ENCODE results near the gene HOGA1. TPM values are rescaled to one million over a fixed set of nuclear protein-coding genes. Genes with fewer than 3 reads are reported as not detected.

The HOGA1 gene
- total and polyA plus RNA-seq, 2 of the 13 experiments (the other 11 are each of a cell fraction or from before 2014, with no cell fraction given) = 7.6 to 19.5 TPM

DNA sequence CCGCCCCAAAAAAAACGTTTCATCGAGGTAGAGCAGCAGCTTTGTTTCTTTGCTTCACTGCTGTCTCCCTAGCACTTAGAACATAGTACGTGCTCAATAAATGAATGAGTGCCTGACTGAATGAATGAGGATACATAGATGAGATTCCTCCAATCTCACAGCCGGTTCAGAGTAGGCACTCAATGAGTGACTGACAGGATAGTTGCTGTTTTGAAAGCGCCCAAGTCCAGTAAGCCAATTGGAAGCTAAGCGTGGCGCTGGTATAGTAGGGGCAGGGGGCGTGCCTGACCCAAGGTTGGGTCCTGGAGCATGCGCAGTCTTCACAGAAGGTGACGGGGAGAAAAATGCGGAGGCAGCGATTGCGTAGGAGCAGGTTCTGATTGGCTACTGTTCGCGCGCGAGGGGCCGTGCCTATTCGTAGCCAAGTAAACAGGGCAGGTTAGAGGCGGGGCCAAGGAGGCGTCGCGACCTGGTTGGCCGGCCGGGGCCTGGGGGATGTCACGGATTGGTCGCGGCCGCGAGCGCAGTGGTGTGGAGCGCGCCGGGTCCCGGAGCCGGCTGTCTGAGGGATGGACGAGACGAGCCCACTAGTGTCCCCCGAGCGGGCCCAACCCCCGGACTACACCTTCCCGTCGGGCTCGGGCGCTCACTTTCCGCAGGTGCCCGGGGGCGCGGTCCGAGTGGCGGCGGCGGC, 56.1 kb downstream of the HOGA1 start, which contains the start of gene PI4K2A (continued):
- TF ChIP-seq IRF2 (CRISPR knock-in tag; IDR thresholded peaks at IDR 0.05) (peak; percentile 46; the same call in 1 of the 2 replicates), ZNF333 (CRISPR knock-in tag; IDR thresholded peaks at IDR 0.05; ENCODE audit: borderline replicate concordance) (no peak), PRPF4 (IDR thresholded peaks at IDR 0.05; ENCODE audit: low read depth, low read length, poor library complexity, severe bottlenecking) (no peak), ZNF33B (CRISPR knock-in tag; IDR thresholded peaks at IDR 0.05) (no peak), ATM (IDR thresholded peaks at IDR 0.05; ENCODE audit: borderline replicate concordance) (no peak), TOE1 (CRISPR knock-in tag; IDR thresholded peaks at IDR 0.05) (no peak), EEA1 (CRISPR knock-in tag; IDR thresholded peaks at IDR 0.05; ENCODE audit: borderline replicate concordance) (no peak), ZFP41 (CRISPR knock-in tag; IDR thresholded peaks at IDR 0.05; ENCODE audit: borderline replicate concordance) (no peak), ZNF256 (CRISPR knock-in tag; conservative IDR thresholded peaks at IDR 0.05) (no peak), ATF4 (CRISPR knock-in tag; IDR thresholded peaks at IDR 0.05) (no peak), KLF6 (CRISPR knock-in tag; IDR thresholded peaks at IDR 0.05) (no peak), TEAD3 (CRISPR knock-in tag; optimal IDR thresholded peaks at IDR 0.05; ENCODE audit: borderline replicate concordance) (peak; percentile 86), NR1H2 (CRISPR knock-in tag; IDR thresholded peaks at IDR 0.05; ENCODE audit: borderline replicate concordance, low read depth) (no peak), JDP2 (CRISPR knock-in tag; IDR thresholded peaks at IDR 0.05; ENCODE audit: borderline replicate concordance) (no peak), ZNF83 (CRISPR knock-in tag; IDR thresholded peaks at IDR 0.05; ENCODE audit: borderline replicate concordance) (no peak), SRSF1 (optimal IDR thresholded peaks at IDR 0.05; ENCODE audit: low read depth, low read length) (no peak), PCBP2 (optimal IDR thresholded peaks at IDR 0.05; ENCODE audit: low read depth, low read length, poor library complexity, severe bottlenecking) (no peak), HHEX (CRISPR knock-in tag; IDR thresholded peaks at IDR 0.05) (no peak; the same call in 1 of the 2 replicates), HIVEP1 (CRISPR knock-in tag; IDR thresholded peaks at IDR 0.05) (no peak), ONECUT2 (CRISPR knock-in tag; IDR thresholded peaks at IDR 0.05) (no peak), CENPT (CRISPR knock-in tag; IDR thresholded peaks at IDR 0.05; ENCODE audit: low read depth) (no peak), NKX3-1 (CRISPR knock-in tag; IDR thresholded peaks at IDR 0.05) (no peak), ZNF746 (CRISPR knock-in tag; IDR thresholded peaks at IDR 0.05) (no peak), ZNF737 (CRISPR knock-in tag; IDR thresholded peaks at IDR 0.05; ENCODE audit: borderline replicate concordance) (no peak), ZNF468 (CRISPR knock-in tag; IDR thresholded peaks at IDR 0.05) (no peak), ZNF354B (CRISPR knock-in tag; IDR thresholded peaks at IDR 0.05) (no peak), HDAC6 (IDR thresholded peaks at IDR 0.05; ENCODE audit: low read depth, low read length) (no peak), BCL6 (CRISPR knock-in tag; IDR thresholded peaks at IDR 0.05) (no peak), ZNF605 (CRISPR knock-in tag; IDR thresholded peaks at IDR 0.05) (no peak), ZNF652 (CRISPR knock-in tag; IDR thresholded peaks at IDR 0.05; ENCODE audit: borderline replicate concordance, low read depth) (no peak), MBD4 (IDR thresholded peaks at IDR 0.05; ENCODE audit: borderline replicate concordance, low read length) (no peak)
- TF ChIP-seq, protein P1, sequence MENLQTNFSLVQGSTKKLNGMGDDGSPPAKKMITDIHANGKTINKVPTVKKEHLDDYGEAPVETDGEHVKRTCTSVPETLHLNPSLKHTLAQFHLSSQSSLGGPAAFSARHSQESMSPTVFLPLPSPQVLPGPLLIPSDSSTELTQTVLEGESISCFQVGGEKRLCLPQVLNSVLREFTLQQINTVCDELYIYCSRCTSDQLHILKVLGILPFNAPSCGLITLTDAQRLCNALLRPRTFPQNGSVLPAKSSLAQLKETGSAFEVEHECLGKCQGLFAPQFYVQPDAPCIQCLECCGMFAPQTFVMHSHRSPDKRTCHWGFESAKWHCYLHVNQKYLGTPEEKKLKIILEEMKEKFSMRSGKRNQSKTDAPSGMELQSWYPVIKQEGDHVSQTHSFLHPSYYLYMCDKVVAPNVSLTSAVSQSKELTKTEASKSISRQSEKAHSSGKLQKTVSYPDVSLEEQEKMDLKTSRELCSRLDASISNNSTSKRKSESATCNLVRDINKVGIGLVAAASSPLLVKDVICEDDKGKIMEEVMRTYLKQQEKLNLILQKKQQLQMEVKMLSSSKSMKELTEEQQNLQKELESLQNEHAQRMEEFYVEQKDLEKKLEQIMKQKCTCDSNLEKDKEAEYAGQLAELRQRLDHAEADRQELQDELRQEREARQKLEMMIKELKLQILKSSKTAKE (CRISPR knock-in tag; IDR thresholded peaks at IDR 0.05; ENCODE audit: borderline replicate concordance) = no peak

Data from HepG2 (cell line).